Measurements from ENCODE around the gene DNAJC15.

DNAJC15 gene

DNA sequence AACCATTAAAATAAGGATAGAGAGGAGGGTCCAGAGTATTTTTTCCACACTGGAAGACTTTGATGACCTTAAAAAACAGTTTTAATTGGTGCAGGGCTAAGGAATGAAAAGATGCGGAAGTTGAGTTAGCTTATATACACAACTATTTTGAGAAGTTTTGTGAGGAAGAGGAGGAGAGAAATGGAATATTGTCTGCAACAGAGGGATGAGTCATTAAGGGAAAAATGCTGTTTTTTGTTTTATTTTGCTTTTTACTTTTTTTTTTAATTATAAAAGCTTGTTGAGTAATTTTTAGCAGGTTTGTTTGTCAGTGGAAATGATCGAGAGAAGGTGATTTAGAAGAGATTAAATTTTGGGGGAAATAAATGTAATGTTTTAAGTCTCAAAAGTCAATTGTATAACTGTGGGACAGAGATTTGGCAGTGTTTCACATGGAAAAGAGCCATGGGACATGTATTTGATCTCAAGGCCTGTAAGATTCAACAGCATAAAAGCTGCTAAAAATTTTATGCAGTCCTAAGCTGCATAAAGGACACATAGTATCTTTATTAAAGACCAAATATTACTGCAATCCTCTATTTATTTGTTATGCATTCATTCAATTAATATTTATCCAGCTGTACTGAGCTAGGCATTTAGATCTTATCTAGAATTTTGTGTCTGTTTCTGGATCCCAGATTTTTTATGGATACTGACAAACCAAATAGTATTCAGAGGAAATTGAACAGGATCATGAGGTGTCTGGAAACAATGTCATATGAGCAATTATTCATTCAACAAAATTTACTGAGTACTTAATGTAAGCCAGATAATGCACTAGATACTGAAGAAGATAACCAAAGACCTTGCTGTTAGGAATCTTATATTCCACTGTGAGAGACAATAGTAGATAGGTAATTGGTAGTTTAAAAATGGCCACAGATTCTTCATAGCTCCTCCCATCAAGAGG, 72.7 kb downstream of the DNAJC15 start:
- DNase-seq (ENCODE audit: low spot score in 2 of 2) (no peak), ATAC-seq (ENCODE audit: low read depth) (no peak)
- H3K27me3 Mint-ChIP-seq = no peaks in the 10 kb centered on the region
- peaks cover 4% of the 10 kb centered on the region for H3K9me3 Mint-ChIP-seq
- peaks cover 24% of the 10 kb centered on the region for H3K36me3 Mint-ChIP-seq
- H3K27ac Mint-ChIP-seq = no peak overlapping the region
- no peak overlapping the region for H3K4me3 Mint-ChIP-seq
- H3K4me1 Mint-ChIP-seq = peaks cover 10% of the 10 kb centered on the region

DNA sequence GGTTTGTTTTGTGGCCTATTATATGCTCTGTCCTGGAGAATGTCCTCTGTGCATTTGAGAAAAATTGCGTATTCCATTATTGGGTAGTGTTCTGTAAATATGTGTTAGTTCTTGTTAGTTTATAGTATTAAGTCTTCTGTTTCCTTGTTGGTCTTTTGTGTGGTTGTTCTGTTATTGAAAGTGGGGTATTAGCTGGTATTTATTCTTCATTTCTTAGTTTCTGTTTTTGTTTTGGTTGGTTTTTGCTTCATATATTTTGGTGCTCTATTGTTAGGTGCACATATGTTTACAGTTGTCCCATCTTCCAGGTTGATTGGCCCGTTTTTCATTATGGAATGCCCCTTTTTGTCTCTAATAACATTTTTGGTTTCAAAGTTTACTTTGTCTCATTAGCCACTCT, 77.3 kb downstream of the DNAJC15 start:
- H3K4me1 Mint-ChIP-seq = peaks cover 4% of the 10 kb centered on the region
- H3K27me3 Mint-ChIP-seq = no peaks in the 10 kb centered on the region
- H3K9me3 Mint-ChIP-seq = peaks cover 4% of the 10 kb centered on the region
- no peak overlapping the region for H3K4me3 Mint-ChIP-seq
- ATAC-seq (ENCODE audit: low read depth) = no peak
- peaks cover 18% of the 10 kb centered on the region for H3K36me3 Mint-ChIP-seq
- no peak overlapping the region for H3K27ac Mint-ChIP-seq
- no peak for DNase-seq (ENCODE audit: low spot score in 2 of 2)

DNA sequence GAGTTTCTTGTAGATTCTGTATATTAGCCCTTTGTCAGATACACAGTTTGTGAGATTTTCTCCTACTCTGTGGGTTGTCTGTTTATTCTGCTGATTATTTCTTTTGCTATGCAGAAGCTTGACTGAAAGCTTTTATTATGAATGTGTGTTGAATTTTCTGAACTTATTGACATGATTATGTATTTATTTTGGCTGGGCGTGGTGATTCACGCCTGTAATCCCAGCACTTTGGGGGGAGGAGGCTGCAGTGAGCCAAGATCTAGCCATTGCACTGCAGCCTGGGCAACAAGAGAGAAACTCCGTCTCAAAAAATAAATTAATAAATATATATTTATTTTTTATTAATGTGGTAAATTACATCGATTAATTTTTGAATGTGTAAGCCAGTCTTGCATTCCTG, 78.9 kb downstream of the DNAJC15 start:
- H3K4me1 Mint-ChIP-seq = peaks cover 4% of the 10 kb centered on the region
- H3K36me3 Mint-ChIP-seq = peaks cover 12% of the 10 kb centered on the region

GRCh38 chr13:43107780-43108179, 84.4 kb downstream of the DNAJC15 start:
- H3K36me3 Mint-ChIP-seq = peaks cover 10% of the 10 kb centered on the region
- no peak overlapping the region for H3K4me3 Mint-ChIP-seq
- H3K27ac Mint-ChIP-seq = no peak overlapping the region
- H3K4me1 Mint-ChIP-seq = no peaks in the 10 kb centered on the region
- DNase-seq (ENCODE audit: low spot score in 2 of 2) (no peak), ATAC-seq (ENCODE audit: low read depth) (no peak)
- H3K27me3 Mint-ChIP-seq = no peaks in the 10 kb centered on the region
- no peaks in the 10 kb centered on the region for H3K9me3 Mint-ChIP-seq

More for the DNA sequence above, 78.9 kb downstream of the DNAJC15 start:
- DNase-seq (ENCODE audit: low spot score in 2 of 2) (no peak), ATAC-seq (ENCODE audit: low read depth) (no peak)
- Mint-ChIP-seq H3K9me3 (peaks cover 4% of the 10 kb centered on the region), H3K27ac (no peak overlapping the region), H3K27me3 (no peaks in the 10 kb centered on the region), H3K4me3 (no peak overlapping the region)

GRCh38 chr13:43110036-43110435, 86.7 kb downstream of the DNAJC15 start:
- Mint-ChIP-seq H3K9me3 (no peaks in the 10 kb centered on the region), H3K4me1 (peaks cover 2% of the 10 kb centered on the region), H3K4me3 (no peak overlapping the region), H3K27ac (peak overlapping the region; percentile 49), H3K36me3 (peaks cover 8% of the 10 kb centered on the region), H3K27me3 (no peaks in the 10 kb centered on the region)
- ATAC-seq (ENCODE audit: low read depth) (no peak), DNase-seq (ENCODE audit: low spot score in 2 of 2) (no peak)

DNA sequence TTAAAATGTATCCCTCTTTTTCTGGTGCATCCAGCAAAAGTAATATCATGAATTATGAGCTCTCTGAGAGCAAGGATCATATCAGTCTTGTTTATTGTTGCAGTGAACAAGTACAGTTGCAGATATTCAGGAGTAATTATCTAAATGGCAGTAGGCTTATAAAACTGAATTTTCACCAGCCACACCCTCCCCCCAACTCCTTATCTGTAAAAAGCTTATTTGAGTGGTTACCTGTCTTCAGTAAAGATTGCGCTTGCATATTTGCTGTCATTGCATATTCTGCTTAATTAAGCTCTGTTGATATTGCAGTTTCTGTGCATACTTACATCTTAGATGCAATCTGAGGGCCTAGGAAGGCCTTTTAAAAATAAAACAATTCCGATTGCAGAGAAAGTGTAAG, 87.3 kb downstream of the DNAJC15 start:
- DNase-seq (ENCODE audit: low spot score in 2 of 2) (no peak), ATAC-seq (ENCODE audit: low read depth) (no peak)
- peaks cover 8% of the 10 kb centered on the region for H3K36me3 Mint-ChIP-seq
- H3K4me3 Mint-ChIP-seq = no peak overlapping the region
- no peaks in the 10 kb centered on the region for H3K27me3 Mint-ChIP-seq
- H3K4me1 Mint-ChIP-seq = peaks cover 2% of the 10 kb centered on the region
- H3K27ac Mint-ChIP-seq = peak overlapping the region; percentile 49
- no peaks in the 10 kb centered on the region for H3K9me3 Mint-ChIP-seq

GRCh38 chr13:43111559-43112400, 88.4 kb downstream of the DNAJC15 start:
- Mint-ChIP-seq H3K9me3 (no peaks in the 10 kb centered on the region), H3K4me3 (no peak overlapping the region), H3K27me3 (no peaks in the 10 kb centered on the region), H3K36me3 (peaks cover 8% of the 10 kb centered on the region), H3K4me1 (peaks cover 4% of the 10 kb centered on the region), H3K27ac (peak overlapping the region; percentile 49)
- ATAC-seq (ENCODE audit: low read depth) (no peak), DNase-seq (ENCODE audit: low spot score in 2 of 2) (no peak)

DNA sequence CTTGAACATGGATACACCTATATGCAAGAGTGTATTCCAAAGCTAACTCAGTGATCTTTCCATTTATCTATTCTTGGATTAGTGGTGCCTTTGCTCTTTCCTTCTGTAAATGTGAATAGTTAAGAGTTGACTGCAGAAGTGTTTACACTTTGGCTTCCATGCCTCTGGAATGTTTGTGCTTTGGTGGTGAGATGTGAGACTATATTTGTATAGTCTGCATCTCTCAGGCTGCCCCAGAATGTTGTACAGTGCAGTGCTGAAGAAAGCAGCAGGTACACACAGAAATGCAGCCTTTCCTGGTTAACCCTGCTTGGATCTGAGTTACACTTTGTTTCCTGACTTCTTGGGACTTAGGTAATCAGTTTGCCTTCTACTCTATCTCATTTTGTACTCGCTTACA, 90.2 kb downstream of the DNAJC15 start:
- no peak for DNase-seq (ENCODE audit: low spot score in 2 of 2)
- H3K9me3 Mint-ChIP-seq = no peaks in the 10 kb centered on the region
- peaks cover 4% of the 10 kb centered on the region for H3K4me1 Mint-ChIP-seq

DNA sequence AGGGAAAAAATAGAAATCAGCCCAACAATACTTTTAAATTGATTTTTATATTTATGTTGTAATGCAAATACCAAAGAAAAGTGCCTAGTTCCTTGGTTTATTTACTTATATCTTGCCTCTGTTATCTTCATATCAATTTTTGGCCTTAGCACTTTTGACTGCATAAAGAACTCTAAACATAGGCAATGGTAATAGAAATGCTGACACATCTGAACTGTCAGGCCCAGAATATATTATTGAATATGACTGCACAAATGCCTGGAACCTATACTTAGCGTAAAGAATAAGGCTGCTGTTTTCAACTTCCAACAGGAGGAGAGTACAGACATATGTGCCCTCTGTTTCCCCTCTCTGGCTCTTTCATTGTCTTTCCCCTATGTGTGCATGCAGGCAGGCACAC, 91.1 kb downstream of the DNAJC15 start:
- DNase-seq (ENCODE audit: low spot score in 2 of 2) (no peak), ATAC-seq (ENCODE audit: low read depth) (no peak)
- peaks cover 4% of the 10 kb centered on the region for H3K4me1 Mint-ChIP-seq
- H3K9me3 Mint-ChIP-seq = no peaks in the 10 kb centered on the region
- H3K27ac Mint-ChIP-seq = no peak overlapping the region
- H3K4me3 Mint-ChIP-seq = no peak overlapping the region
- no peaks in the 10 kb centered on the region for H3K27me3 Mint-ChIP-seq
- H3K36me3 Mint-ChIP-seq = no peaks in the 10 kb centered on the region

More for the DNA sequence above, 90.2 kb downstream of the DNAJC15 start:
- Mint-ChIP-seq H3K27ac (no peak overlapping the region), H3K36me3 (no peaks in the 10 kb centered on the region), H3K27me3 (no peaks in the 10 kb centered on the region), H3K4me3 (no peak overlapping the region)
- ATAC-seq (ENCODE audit: low read depth) = no peak

GRCh38 chr13:43115141-43115540, 91.8 kb downstream of the DNAJC15 start:
- H3K27me3 Mint-ChIP-seq = no peaks in the 10 kb centered on the region
- peaks cover 4% of the 10 kb centered on the region for H3K4me1 Mint-ChIP-seq
- H3K4me3 Mint-ChIP-seq = no peak overlapping the region
- no peak for DNase-seq (ENCODE audit: low spot score in 2 of 2)
- no peak for ATAC-seq (ENCODE audit: low read depth)
- no peak overlapping the region for H3K27ac Mint-ChIP-seq
- no peaks in the 10 kb centered on the region for H3K36me3 Mint-ChIP-seq
- H3K9me3 Mint-ChIP-seq = no peaks in the 10 kb centered on the region

- H3K4me3 Mint-ChIP-seq = no peak overlapping the region
- H3K9me3 Mint-ChIP-seq = no peaks in the 10 kb centered on the region
- H3K4me1 Mint-ChIP-seq = peaks cover 4% of the 10 kb centered on the region
- no peak for ATAC-seq (ENCODE audit: low read depth)
- no peaks in the 10 kb centered on the region for H3K27me3 Mint-ChIP-seq
- H3K36me3 Mint-ChIP-seq = no peaks in the 10 kb centered on the region
- H3K27ac Mint-ChIP-seq = no peak overlapping the region
- DNase-seq (ENCODE audit: low spot score in 2 of 2) = no peak
Measured at GRCh38 chr13:43116242-43116641, 92.9 kb downstream of the DNAJC15 start.

DNA sequence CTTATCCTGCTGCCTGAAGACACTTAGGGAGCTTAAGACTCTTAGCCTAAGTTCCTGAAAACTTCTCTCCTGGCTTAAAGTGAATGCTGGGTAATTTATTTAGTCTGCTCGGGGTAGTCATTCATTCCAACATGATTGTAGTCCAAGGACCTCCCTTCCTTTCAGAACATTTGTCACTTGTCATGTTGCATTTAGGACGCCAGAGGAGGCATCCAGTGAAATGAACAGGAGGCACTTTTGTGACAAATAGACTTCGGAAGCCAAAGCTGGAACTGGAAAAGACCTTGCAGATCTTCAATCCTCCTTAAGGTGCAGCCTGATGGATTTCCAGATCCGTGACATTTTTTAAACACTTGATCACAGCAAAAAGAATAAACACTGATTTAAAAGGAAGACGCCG, 95.1 kb downstream of the DNAJC15 start:
- no peaks in the 10 kb centered on the region for H3K27me3 Mint-ChIP-seq
- H3K9me3 Mint-ChIP-seq = no peaks in the 10 kb centered on the region
- ATAC-seq (ENCODE audit: low read depth) (no peak), DNase-seq (ENCODE audit: low spot score in 2 of 2) (no peak)
- no peak overlapping the region for H3K27ac Mint-ChIP-seq
- peaks cover 4% of the 10 kb centered on the region for H3K4me1 Mint-ChIP-seq
- no peaks in the 10 kb centered on the region for H3K36me3 Mint-ChIP-seq
- no peak overlapping the region for H3K4me3 Mint-ChIP-seq

DNA sequence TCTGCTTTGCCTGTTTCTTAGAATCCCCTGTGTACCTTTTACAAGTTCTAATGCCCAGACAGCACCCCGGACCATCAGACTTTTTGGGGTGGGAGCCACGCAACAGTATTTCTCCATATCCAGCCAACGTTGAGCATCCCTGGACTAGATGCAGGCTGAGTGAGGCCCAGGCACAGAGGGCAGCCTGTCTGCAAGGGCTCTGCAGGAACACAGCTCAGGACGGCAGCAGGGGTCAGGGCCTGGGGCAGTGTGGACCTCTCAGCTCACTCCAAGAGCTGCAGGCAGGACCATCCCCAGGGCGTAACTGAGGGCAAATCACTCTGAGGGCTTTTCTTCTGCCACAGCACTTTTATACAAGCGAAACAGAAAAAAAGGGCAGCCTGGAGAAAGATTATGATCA, 95.8 kb downstream of the DNAJC15 start:
- H3K9me3 Mint-ChIP-seq = no peaks in the 10 kb centered on the region
- H3K4me1 Mint-ChIP-seq = peaks cover 4% of the 10 kb centered on the region
- H3K4me3 Mint-ChIP-seq = no peak overlapping the region
- H3K27ac Mint-ChIP-seq = no peak overlapping the region
- no peaks in the 10 kb centered on the region for H3K27me3 Mint-ChIP-seq
- DNase-seq (ENCODE audit: low spot score in 2 of 2) = no peak
- no peaks in the 10 kb centered on the region for H3K36me3 Mint-ChIP-seq
- ATAC-seq (ENCODE audit: low read depth) = no peak

DNA sequence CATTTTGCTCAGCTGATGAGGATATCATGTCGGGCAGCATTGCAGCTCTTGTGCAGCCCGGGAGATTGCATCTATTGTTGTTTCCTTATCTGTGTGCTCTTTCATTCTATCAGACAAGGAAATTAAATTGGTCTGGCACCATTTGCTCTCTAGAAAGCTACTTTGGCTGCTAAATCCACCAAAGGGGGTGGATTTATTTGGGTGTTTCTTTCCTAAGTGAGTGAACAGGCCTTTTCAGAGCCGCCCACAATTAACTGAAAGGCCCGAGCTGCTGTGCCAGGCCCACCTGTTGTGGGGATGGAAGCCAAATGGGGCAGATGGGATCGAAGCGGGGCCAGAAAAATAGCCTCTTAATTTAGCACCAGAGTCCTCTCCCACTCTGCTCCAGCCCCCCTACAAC, 99.4 kb downstream of the DNAJC15 start:
- Mint-ChIP-seq H3K27me3 (peaks cover 4% of the 10 kb centered on the region), H3K4me3 (no peak overlapping the region), H3K9me3 (no peaks in the 10 kb centered on the region), H3K27ac (no peak overlapping the region), H3K4me1 (peaks cover 8% of the 10 kb centered on the region), H3K36me3 (no peaks in the 10 kb centered on the region)
- no peak for ATAC-seq (ENCODE audit: low read depth)
- no peak for DNase-seq (ENCODE audit: low spot score in 2 of 2)
